ENCODE results near the gene RFX7.

DNA sequence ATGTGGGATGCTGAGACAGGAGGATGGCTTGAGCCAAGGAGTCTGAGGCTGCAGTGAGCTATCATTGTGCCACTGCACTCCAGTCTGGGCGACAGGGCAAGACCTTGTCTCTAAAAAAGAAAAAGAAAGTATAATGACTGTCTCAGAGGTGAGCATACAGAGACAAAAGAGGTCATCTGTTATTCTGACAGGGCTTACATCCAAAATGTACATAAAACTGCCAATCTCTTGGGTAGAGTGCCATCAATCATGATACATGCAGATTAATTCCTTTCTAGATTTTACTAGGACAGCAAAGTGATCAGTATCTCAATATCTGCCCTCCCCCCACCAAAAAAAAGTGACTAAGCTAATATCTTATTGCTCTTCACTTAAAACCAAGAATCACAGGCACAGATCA lies 41.0 kb downstream of the RFX7 start:
- TF ChIP-seq, protein P1, sequence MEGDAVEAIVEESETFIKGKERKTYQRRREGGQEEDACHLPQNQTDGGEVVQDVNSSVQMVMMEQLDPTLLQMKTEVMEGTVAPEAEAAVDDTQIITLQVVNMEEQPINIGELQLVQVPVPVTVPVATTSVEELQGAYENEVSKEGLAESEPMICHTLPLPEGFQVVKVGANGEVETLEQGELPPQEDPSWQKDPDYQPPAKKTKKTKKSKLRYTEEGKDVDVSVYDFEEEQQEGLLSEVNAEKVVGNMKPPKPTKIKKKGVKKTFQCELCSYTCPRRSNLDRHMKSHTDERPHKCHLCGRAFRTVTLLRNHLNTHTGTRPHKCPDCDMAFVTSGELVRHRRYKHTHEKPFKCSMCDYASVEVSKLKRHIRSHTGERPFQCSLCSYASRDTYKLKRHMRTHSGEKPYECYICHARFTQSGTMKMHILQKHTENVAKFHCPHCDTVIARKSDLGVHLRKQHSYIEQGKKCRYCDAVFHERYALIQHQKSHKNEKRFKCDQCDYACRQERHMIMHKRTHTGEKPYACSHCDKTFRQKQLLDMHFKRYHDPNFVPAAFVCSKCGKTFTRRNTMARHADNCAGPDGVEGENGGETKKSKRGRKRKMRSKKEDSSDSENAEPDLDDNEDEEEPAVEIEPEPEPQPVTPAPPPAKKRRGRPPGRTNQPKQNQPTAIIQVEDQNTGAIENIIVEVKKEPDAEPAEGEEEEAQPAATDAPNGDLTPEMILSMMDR (conservative IDR thresholded peaks at IDR 0.05; ENCODE audit: low read depth, low read length) = no peak
- no peak for TF ChIP-seq EZH2 (IDR thresholded peaks at IDR 0.05; ENCODE audit: borderline replicate concordance, low read depth, low read length, poor library complexity, severe bottlenecking)
